ENCODE data around the gene LRRC18.

The LRRC18 gene

GRCh38 chr10:48882881-48883280, 56.8 kb downstream of the LRRC18 start:
- no CpG with 5 or more reads among the region's 2 CpGs for WGBS (ENCODE audit: insufficient coverage, insufficient read length)
- no peak overlapping the region for H3K4me3 ChIP-seq (ENCODE audit: low read length)

GRCh38 chr10:48881937-48882336, 57.7 kb downstream of the LRRC18 start:
- H3K27ac ChIP-seq (ENCODE audit: low read length), result no peak overlapping the region
- H3K27me3 ChIP-seq (ENCODE audit: control insufficient read depth, insufficient read depth, low read length), result no peaks in the 10 kb centered on the region
- no peak for DNase-seq (ENCODE audit: low read depth, low spot score)
- H3K9me3 ChIP-seq (ENCODE audit: control insufficient read depth, insufficient read depth, low read length), result no peaks in the 10 kb centered on the region
- no peaks in the 10 kb centered on the region; the same call in 1 of the 2 replicates for H3K4me1 ChIP-seq (ENCODE audit: control insufficient read depth, insufficient read depth, low read length)
- no peaks in the 10 kb centered on the region for H3K36me3 ChIP-seq (ENCODE audit: control insufficient read depth, insufficient read depth, low read length)
- H3K4me3 ChIP-seq (ENCODE audit: low read length), result no peak overlapping the region
- WGBS (ENCODE audit: insufficient coverage, insufficient read length), result no CpG with 5 or more reads among the region's 1 CpG

More at GRCh38 chr10:48882881-48883280, 56.8 kb downstream of the LRRC18 start:
- no peaks in the 10 kb centered on the region for H3K9me3 ChIP-seq (ENCODE audit: control insufficient read depth, insufficient read depth, low read length)
- no peak overlapping the region for H3K27ac ChIP-seq (ENCODE audit: low read length)
- no peaks in the 10 kb centered on the region; the same call in 1 of the 2 replicates for H3K4me1 ChIP-seq (ENCODE audit: control insufficient read depth, insufficient read depth, low read length)
- H3K36me3 ChIP-seq (ENCODE audit: control insufficient read depth, insufficient read depth, low read length), result no peaks in the 10 kb centered on the region
- no peaks in the 10 kb centered on the region for H3K27me3 ChIP-seq (ENCODE audit: control insufficient read depth, insufficient read depth, low read length)
- DNase-seq (ENCODE audit: low read depth, low spot score), result no peak

DNA sequence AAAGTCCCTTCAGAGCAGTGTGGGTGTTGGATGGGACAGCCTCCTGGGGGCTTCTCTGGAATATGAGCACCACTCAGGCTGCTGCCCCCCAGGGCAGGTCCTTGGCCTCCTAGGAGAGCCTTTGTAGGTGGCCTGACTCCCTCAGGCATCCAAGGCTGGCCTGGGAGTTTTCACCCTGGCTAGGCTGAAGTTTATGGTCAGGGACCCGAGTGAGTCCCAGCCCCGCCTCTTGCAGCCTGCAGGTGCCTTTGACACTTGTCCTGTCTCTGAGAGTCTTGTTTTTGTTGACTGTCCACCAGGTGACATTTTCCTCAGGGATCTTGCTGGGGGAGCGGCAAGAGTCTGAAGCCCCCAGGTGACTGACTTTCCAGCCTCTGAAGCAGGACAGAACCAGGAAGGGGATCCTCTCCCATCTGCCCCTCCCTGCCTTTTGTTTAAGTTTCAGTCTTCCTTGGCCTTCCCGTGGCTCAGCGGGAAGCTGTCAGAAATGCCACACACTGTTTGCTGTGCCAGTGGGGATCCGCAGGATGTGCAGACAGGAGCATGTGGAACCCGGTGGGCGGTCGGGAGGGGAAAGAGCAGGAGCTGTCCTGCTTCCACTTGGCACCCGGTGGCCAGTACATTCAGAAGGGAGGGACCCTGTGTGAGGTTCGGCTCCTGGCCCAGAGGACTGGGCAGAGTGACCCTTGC, 59.5 kb downstream of the LRRC18 start:
- Histone ChIP-seq H3K27ac (ENCODE audit: low read length) (no peak overlapping the region), H3K27me3 (ENCODE audit: control insufficient read depth, insufficient read depth, low read length) (no peaks in the 10 kb centered on the region), H3K36me3 (ENCODE audit: control insufficient read depth, insufficient read depth, low read length) (no peaks in the 10 kb centered on the region), H3K4me3 (ENCODE audit: low read length) (no peak overlapping the region), H3K9me3 (ENCODE audit: control insufficient read depth, insufficient read depth, low read length) (no peaks in the 10 kb centered on the region), H3K4me1 (ENCODE audit: control insufficient read depth, insufficient read depth, low read length) (no peaks in the 10 kb centered on the region; the same call in 1 of the 2 replicates)
- no peak for DNase-seq (ENCODE audit: low read depth, low spot score)
- WGBS (ENCODE audit: insufficient coverage, insufficient read length), result no CpG with 5 or more reads among the region's 11 CpGs

DNA sequence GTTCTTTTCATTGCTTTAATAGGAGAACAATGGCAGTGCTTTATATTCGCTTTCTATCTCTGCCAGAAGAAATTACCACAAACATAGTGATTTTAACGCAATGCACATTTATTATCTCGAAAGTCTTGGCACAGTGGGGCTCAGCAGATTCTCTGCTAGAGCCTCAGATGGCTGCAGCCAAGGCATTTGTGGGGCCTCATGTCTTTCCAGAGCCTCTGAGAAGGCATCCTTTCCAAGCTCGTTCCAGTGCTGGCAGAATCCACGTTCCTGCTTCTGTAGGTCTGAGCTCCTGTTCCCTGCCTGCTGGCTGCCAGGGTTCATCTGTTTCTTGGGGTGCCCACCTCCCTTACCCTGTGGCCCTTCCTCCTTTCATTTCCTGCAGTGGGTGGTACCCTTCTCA, 60.2 kb downstream of the LRRC18 start:
- WGBS (ENCODE audit: insufficient coverage, insufficient read length), result no CpG with 5 or more reads among the region's 5 CpGs
- no peaks in the 10 kb centered on the region for H3K9me3 ChIP-seq (ENCODE audit: control insufficient read depth, insufficient read depth, low read length)
- H3K27ac ChIP-seq (ENCODE audit: low read length), result no peak overlapping the region
- H3K4me3 ChIP-seq (ENCODE audit: low read length), result no peak overlapping the region
- no peaks in the 10 kb centered on the region; the same call in 1 of the 2 replicates for H3K4me1 ChIP-seq (ENCODE audit: control insufficient read depth, insufficient read depth, low read length)
- DNase-seq (ENCODE audit: low read depth, low spot score), result no peak
- no peaks in the 10 kb centered on the region for H3K27me3 ChIP-seq (ENCODE audit: control insufficient read depth, insufficient read depth, low read length)
- H3K36me3 ChIP-seq (ENCODE audit: control insufficient read depth, insufficient read depth, low read length), result no peaks in the 10 kb centered on the region

DNA sequence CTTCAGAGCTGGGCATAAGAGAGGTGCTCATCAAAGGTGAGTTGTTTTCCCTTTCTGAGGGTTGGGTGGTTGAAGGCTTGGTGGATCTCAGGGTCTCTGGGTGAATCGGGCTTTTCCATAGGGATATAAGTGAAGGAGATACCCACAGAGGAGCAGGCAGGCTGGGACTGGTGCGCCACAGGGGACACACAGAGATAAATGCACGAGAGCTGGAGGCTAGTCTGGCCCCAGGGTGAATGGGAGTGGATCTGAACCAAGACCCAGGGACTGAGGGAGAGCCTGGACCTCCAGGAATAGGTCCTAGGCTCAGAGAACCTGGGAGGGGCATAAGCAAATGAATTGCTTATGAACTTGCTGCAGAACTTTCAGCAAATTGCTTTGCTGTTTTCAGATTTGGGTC, 61.5 kb downstream of the LRRC18 start:
- Histone ChIP-seq H3K9me3 (ENCODE audit: control insufficient read depth, insufficient read depth, low read length) (no peaks in the 10 kb centered on the region), H3K36me3 (ENCODE audit: control insufficient read depth, insufficient read depth, low read length) (no peaks in the 10 kb centered on the region), H3K4me3 (ENCODE audit: low read length) (no peak overlapping the region), H3K4me1 (ENCODE audit: control insufficient read depth, insufficient read depth, low read length) (no peaks in the 10 kb centered on the region; the same call in 1 of the 2 replicates), H3K27ac (ENCODE audit: low read length) (no peak overlapping the region), H3K27me3 (ENCODE audit: control insufficient read depth, insufficient read depth, low read length) (no peaks in the 10 kb centered on the region)
- no CpG with 5 or more reads among the region's 3 CpGs for WGBS (ENCODE audit: insufficient coverage, insufficient read length)
- no peak for DNase-seq (ENCODE audit: low read depth, low spot score)

DNA sequence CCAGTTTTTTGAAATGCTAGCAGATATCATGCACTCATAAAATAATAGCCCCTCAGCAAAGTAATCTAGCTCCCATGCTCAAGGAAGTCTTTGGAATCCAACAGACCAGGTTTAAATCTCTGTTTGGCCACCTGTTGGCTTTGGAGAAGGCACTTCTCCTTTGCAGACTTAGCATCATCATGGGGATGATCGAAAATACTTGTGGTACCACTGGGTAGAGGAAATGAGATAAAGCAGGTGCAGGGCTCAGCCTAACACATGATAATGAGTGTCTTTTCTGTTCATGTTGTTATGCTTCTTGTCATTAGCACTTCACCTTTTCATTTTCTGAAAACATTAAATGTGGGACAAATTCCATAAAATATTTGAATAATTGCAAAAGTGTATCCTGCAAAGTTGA, 67.4 kb downstream of the LRRC18 start:
- H3K4me3 ChIP-seq (ENCODE audit: low read length), result no peak overlapping the region
- H3K36me3 ChIP-seq (ENCODE audit: control insufficient read depth, insufficient read depth, low read length), result no peaks in the 10 kb centered on the region
- DNase-seq (ENCODE audit: low read depth, low spot score), result no peak
- no peaks in the 10 kb centered on the region for H3K4me1 ChIP-seq (ENCODE audit: control insufficient read depth, insufficient read depth, low read length)
- H3K27ac ChIP-seq (ENCODE audit: low read length), result no peak overlapping the region
- WGBS (ENCODE audit: insufficient coverage, insufficient read length), result no CpG with 5 or more reads among the region's 1 CpG
- no peaks in the 10 kb centered on the region for H3K27me3 ChIP-seq (ENCODE audit: control insufficient read depth, insufficient read depth, low read length)
- H3K9me3 ChIP-seq (ENCODE audit: control insufficient read depth, insufficient read depth, low read length), result no peaks in the 10 kb centered on the region

Data from iPS DF 6.9 (cell line).